Liver (tissue), 3 donors: Measurements from ENCODE around the gene CAPN3.

Source experiments
- ATF3 ChIP-seq: IDR thresholded peaks from 2 replicates; pipeline ENCODE4 v1.6.1; 2016; ENCODE audit warnings: antibody characterized with exemption
- CTCF ChIP-seq: fragments of 150-350 bp; IDR thresholded peaks from 2 replicates; pipeline ENCODE4 v1.5.1; 2017; ENCODE audit warnings: improper control_type of control experiment, low read depth, low read length; ENCODE audit not compliant: missing input control
- GABPA ChIP-seq, 2 donors: IDR thresholded peaks in 1 of 2; conservative IDR thresholded peaks in 1 of 2; 2 replicates each; pipeline ENCODE4 v1.6.1; 2016; ENCODE audit warnings: antibody characterized with exemption in 2 of 2, mild to moderate bottlenecking in 1 of 2, moderate library complexity in 1 of 2
- HNF4A ChIP-seq, 2 donors: conservative IDR thresholded peaks; 2 replicates each; pipeline ENCODE4 v1.6.1; 2016; ENCODE audit warnings: antibody characterized with exemption in 2 of 2, mild to moderate bottlenecking in 2 of 2
- JUND ChIP-seq, 2 donors: IDR thresholded peaks; 2 replicates each; pipeline ENCODE4 v1.6.1; 2016; ENCODE audit warnings: antibody characterized with exemption in 2 of 2
- SP1 ChIP-seq: IDR thresholded peaks from 2 replicates; pipeline ENCODE4 v1.6.1; 2018; ENCODE audit warnings: antibody characterized with exemption, mild to moderate bottlenecking
- donor health status: healthy.
- donor health status: healthy.

- TF ChIP-seq CTCF (no peak), JUND (IDR thresholded peaks at IDR 0.05) (no peak), SP1 (no peak), HNF4A (conservative IDR thresholded peaks at IDR 0.05) (no peak), ATF3 (no peak), GABPA (IDR thresholded peaks at IDR 0.05 in 1 of 2, conservative IDR thresholded peaks at IDR 0.05 in 1 of 2) (no peak)
These were observed 29.3 kb upstream of the CAPN3 start for GRCh38 chr15:42329992-42330391.
